DND-41 (cell line): Measurements from ENCODE around the gene SAMD10.

Experiments
- CTCF ChIP-seq: IDR thresholded peaks from 2 replicates; pipeline ENCODE4 v1.5.1; 2012; ENCODE audit warnings: borderline replicate concordance, low read length, moderate library complexity, mild to moderate bottlenecking; ENCODE audit not compliant: poor library complexity, severe bottlenecking; ENCODE audit errors: extremely low read depth
- EZH2 ChIP-seq: IDR thresholded peaks from 3 replicates; pipeline ENCODE4 v1.6.1; 2012; ENCODE audit warnings: borderline replicate concordance, low read depth, mild to moderate bottlenecking, moderate library complexity, low read length, inconsistent platforms; ENCODE audit not compliant: severe bottlenecking

GRCh38 chr20:64010711-64011237, 31.3 kb upstream of the SAMD10 start:
- TF ChIP-seq CTCF = no peak
- TF ChIP-seq EZH2 = no peak
